ENCODE measurements around the gene STING1.
"Not testable (repeated sequence)": the region's sequence is repeated elsewhere in the genome, so short reads cannot be mapped to it uniquely, and the experiment has no call there.

DNA sequence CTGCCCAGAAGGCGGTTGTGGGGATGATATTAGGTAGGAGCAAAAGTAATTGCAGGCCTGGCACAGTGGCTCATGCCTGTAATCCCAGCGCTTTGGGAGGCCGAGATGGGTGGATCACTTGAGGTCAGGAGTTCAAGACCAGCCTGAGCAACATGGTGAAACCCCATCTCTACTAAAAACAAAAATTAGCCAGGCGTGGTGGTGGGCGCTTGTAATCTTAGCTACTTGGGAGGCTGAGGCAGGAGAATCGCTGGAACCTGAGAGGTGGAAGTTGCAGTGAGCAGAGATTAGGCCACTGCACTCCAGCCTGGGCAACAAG, 291 bp upstream of the STING1 start:
- TF ChIP-seq, protein P1, sequence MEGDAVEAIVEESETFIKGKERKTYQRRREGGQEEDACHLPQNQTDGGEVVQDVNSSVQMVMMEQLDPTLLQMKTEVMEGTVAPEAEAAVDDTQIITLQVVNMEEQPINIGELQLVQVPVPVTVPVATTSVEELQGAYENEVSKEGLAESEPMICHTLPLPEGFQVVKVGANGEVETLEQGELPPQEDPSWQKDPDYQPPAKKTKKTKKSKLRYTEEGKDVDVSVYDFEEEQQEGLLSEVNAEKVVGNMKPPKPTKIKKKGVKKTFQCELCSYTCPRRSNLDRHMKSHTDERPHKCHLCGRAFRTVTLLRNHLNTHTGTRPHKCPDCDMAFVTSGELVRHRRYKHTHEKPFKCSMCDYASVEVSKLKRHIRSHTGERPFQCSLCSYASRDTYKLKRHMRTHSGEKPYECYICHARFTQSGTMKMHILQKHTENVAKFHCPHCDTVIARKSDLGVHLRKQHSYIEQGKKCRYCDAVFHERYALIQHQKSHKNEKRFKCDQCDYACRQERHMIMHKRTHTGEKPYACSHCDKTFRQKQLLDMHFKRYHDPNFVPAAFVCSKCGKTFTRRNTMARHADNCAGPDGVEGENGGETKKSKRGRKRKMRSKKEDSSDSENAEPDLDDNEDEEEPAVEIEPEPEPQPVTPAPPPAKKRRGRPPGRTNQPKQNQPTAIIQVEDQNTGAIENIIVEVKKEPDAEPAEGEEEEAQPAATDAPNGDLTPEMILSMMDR (IDR thresholded peaks at IDR 0.05; ENCODE audit: insufficient read depth, low read length, poor library complexity, severe bottlenecking): not testable (repeated sequence)
- not testable (repeated sequence) for TF ChIP-seq EZH2phosphoT487 (conservative IDR thresholded peaks at IDR 0.05; ENCODE audit: low read length)
